NCI-H2081 treated with DMSO at 0.1 percent for 48 hours (cell line): ENCODE data around the gene DCAF8.

Source experiments
- DNase-seq: peaks from one replicate; lab custom pipeline; 2025; lab: John Stamatoyannopoulos, UW

DCAF8 gene

GRCh38 chr1:160169553-160170399 is 92.6 kb downstream of the DCAF8 start:
- DNase-seq = peak; percentile 63

DNA sequence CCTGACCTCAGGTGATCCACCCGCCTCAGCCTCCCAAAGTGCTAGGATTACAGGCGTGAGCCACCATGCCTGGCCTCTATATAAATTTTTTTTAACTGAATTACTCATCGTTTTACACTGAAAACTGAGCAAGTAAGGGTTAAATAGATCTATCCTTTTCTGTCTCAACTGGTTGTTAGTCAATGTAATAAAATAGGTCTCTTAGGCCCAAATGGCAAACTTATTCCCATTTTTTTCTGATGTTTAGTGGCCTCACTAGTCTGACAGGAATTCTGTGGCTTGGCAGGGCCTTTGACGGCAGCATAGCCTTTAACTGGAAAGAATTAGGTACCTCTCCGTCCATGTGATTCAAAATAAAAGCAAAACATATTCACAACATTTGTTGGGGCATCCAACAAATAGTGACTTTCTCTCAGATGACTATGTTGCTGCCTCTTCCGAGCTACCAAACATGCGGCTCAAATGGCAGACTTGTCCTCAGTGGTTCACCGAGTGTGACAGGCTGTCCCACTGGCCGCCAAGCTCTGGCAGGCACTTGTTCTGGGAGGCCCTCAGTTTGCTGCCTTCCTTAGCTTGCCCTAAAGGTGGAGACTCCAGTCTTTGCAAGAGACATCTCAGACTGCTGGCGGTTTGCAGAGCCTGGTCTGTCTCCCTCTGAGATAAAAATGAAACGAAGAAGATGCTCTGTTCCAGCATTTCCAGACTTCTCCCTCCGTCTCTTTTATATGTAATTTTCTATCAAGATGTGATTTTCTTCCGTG is 93.6 kb downstream of the DCAF8 start:
- no peak for DNase-seq

DNA sequence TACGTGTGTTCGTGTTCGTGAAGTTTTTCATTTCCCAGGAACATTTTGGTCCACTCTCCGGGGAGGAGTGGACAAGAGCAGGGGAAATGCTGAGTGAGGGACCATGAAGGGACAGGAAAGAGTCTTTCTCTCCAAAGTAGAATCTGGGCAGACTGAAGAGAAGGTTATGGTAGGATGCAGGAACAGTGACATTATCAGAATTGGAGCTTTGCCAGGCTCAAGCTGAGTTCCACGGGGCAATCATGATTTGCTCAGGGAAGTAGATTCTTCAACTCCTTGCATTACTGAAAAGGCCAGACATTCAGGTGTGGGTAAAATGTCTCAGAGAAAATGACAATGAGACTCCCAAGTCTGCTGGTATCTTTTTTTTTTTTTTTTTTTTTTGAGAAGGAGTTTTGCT is 94.3 kb downstream of the DCAF8 start:
- DNase-seq = no peak

- no peak for DNase-seq
Measured at GRCh38 chr1:160167580-160167979, 94.8 kb downstream of the DCAF8 start.

GRCh38 chr1:160167056-160167455 is 95.3 kb downstream of the DCAF8 start:
- DNase-seq = no peak

- DNase-seq = no peak
Measured at GRCh38 chr1:160166166-160166868, 96.0 kb downstream of the DCAF8 start.
